Measurements from ENCODE around the gene FTCD. TPM values are rescaled to one million over a fixed set of nuclear protein-coding genes. Genes with fewer than 3 reads are reported as not detected.

Gene FTCD
- total RNA-seq, 1 donor from 2014 or later, result 8.8 TPM

GRCh38 chr21:46118316-46119143, 36.8 kb downstream of the FTCD start:
- Mint-ChIP-seq H3K27me3 (ENCODE audit: low read depth) (no peaks in the 10 kb centered on the region), H3K9me3 (no peaks in the 10 kb centered on the region), H3K27ac (no peak overlapping the region), H3K4me3 (no peak overlapping the region), H3K4me1 (no peaks in the 10 kb centered on the region), H3K36me3 (peaks cover 21% of the 10 kb centered on the region)
- peak; percentile 16 to 34 for DNase-seq (ENCODE audit: low spot score in 2 of 2, unreplicated experiment in 2 of 2)
- TF ChIP-seq CTCF (IDR thresholded peaks at IDR 0.05; ENCODE audit: unreplicated experiment), result no peak

GRCh38 chr21:46117586-46118315, 37.6 kb downstream of the FTCD start:
- no peaks in the 10 kb centered on the region for H3K27me3 Mint-ChIP-seq (ENCODE audit: low read depth)
- peak; percentile 18 to 25 for DNase-seq (ENCODE audit: low spot score in 2 of 2, unreplicated experiment in 2 of 2)
- peaks cover 22% of the 10 kb centered on the region for H3K36me3 Mint-ChIP-seq
- no peak for TF ChIP-seq CTCF (IDR thresholded peaks at IDR 0.05; ENCODE audit: unreplicated experiment)
- H3K9me3 Mint-ChIP-seq, result no peaks in the 10 kb centered on the region
- no peaks in the 10 kb centered on the region for H3K4me1 Mint-ChIP-seq
- H3K4me3 Mint-ChIP-seq, result no peak overlapping the region
- no peak overlapping the region for H3K27ac Mint-ChIP-seq

- H3K4me3 Mint-ChIP-seq, result no peak overlapping the region
- TF ChIP-seq CTCF (IDR thresholded peaks at IDR 0.05; ENCODE audit: unreplicated experiment), result no peak
- H3K36me3 Mint-ChIP-seq, result peaks cover 15% of the 10 kb centered on the region
- H3K27ac Mint-ChIP-seq, result no peak overlapping the region
- no peaks in the 10 kb centered on the region for H3K9me3 Mint-ChIP-seq
- H3K4me1 Mint-ChIP-seq, result no peaks in the 10 kb centered on the region
- DNase-seq (ENCODE audit: low spot score in 2 of 2, unreplicated experiment in 2 of 2), result peak; percentile 3 to 36
- H3K27me3 Mint-ChIP-seq (ENCODE audit: low read depth), result no peaks in the 10 kb centered on the region
Observed at GRCh38 chr21:46116776-46117585, 38.4 kb downstream of the FTCD start.

- Mint-ChIP-seq H3K27ac (no peak overlapping the region), H3K4me1 (no peaks in the 10 kb centered on the region), H3K36me3 (peaks cover 14% of the 10 kb centered on the region), H3K9me3 (no peaks in the 10 kb centered on the region), H3K27me3 (ENCODE audit: low read depth) (no peaks in the 10 kb centered on the region), H3K4me3 (no peak overlapping the region)
- DNase-seq (ENCODE audit: low spot score in 2 of 2, unreplicated experiment in 2 of 2), result peak; percentile 11 to 37
- no peak for TF ChIP-seq CTCF (IDR thresholded peaks at IDR 0.05; ENCODE audit: unreplicated experiment)
Observed at GRCh38 chr21:46116189-46116775, 39.1 kb downstream of the FTCD start.

GRCh38 chr21:46115441-46116188, 39.8 kb downstream of the FTCD start:
- peaks cover 14% of the 10 kb centered on the region for H3K36me3 Mint-ChIP-seq
- H3K4me1 Mint-ChIP-seq, result no peaks in the 10 kb centered on the region
- no peak overlapping the region for H3K4me3 Mint-ChIP-seq
- no peak for TF ChIP-seq CTCF (IDR thresholded peaks at IDR 0.05; ENCODE audit: unreplicated experiment)
- peak; percentile 19 to 29 for DNase-seq (ENCODE audit: low spot score in 2 of 2, unreplicated experiment in 2 of 2)
- H3K9me3 Mint-ChIP-seq, result no peaks in the 10 kb centered on the region
- H3K27me3 Mint-ChIP-seq (ENCODE audit: low read depth), result no peaks in the 10 kb centered on the region
- no peak overlapping the region for H3K27ac Mint-ChIP-seq
